Hair follicle dermal papilla cell (primary cell): ENCODE measurements around the gene SPG11. TPM values are rescaled to one million over a fixed set of nuclear protein-coding genes. Genes with fewer than 3 reads are reported as not detected.

Experiments
- small RNA-seq: library from RNA; depleted of rRNA; stranded (forward); fragments of <200 nt; gene quantifications from one replicate; pipeline ENCODE3, GENCODE V24; 2012
- total RNA-seq: library from RNA; depleted of rRNA; stranded (reverse); fragments of >200 nt; gene quantifications from 2 replicates; pipeline ENCODE4 v1.2.3, GENCODE V29; 2012

The SPG11 gene
- total RNA-seq: 65.0 and 83.9 TPM in 2 replicates

GRCh38 chr15:44663410-44664308 lies at the start of gene SPG11:
TSS of gene SPG11 (minus strand) at chr15:44663662. CDS start at chr15:44663647, 15 bp downstream.

GRCh38 chr15:44711096-44711742 lies 47.8 kb upstream of the SPG11 start, which contains the start of the genes B2M and PATL2:
TSS of gene B2M (plus strand) at chr15:44711517. CDS start at chr15:44711547, 30 bp downstream.
TSS of gene PATL2 (minus strand) at chr15:44711323. CDS start at chr15:44676490, 34,833 bp downstream.

GRCh38 chr15:44536962-44537734 lies 126.3 kb downstream of the SPG11 start, which contains the start of gene EIF3J:
TSS of gene EIF3J (plus strand) at chr15:44537147. CDS start at chr15:44537195, 48 bp downstream.

Small RNA genes within 50 kb of the gene (small RNA-seq; reads per million reads assigned to genes)
- not detected for gene RF00019

Other genes with a start within 250 kb of the SPG11 start
- gene CTDSPL2, start 236.0 kb downstream of the SPG11 start, total RNA-seq: 65.8 and 89.9 TPM in 2 replicates
- 25.1 and 30.3 TPM in 2 replicates for gene EIF3J, start 126.5 kb downstream of the SPG11 start, total RNA-seq
- gene PATL2, start 47.7 kb upstream of the SPG11 start, total RNA-seq: 0.61 and 0.81 TPM in 2 replicates
- gene B2M, start 47.9 kb upstream of the SPG11 start, total RNA-seq: 2,417 and 2,644 TPM in 2 replicates
- 15.3 and 18.0 TPM in 2 replicates for gene TRIM69, start 72.9 kb upstream of the SPG11 start, total RNA-seq